HepG2 (cell line): Measurements from ENCODE around the gene ROMO1. TPM values are rescaled to one million over a fixed set of nuclear protein-coding genes. Genes with fewer than 3 reads are reported as not detected.

ENCODE experiments used
- DPF2 ChIP-seq: sonication (generic); formaldehyde crosslinking; IDR thresholded peaks from 2 replicates; pipeline ENCODE4 v1.4.0; 2020; ENCODE audit warnings: mild to moderate bottlenecking, low read depth, missing genetic modification reagents, borderline replicate concordance
- FOXA3 ChIP-seq: IDR thresholded peaks from 2 replicates; pipeline ENCODE4 v1.6.1; 2016; ENCODE audit warnings: missing genetic modification reagents, missing compliant biosample characterization
- IRF2 ChIP-seq: IDR thresholded peaks from 2 replicates; pipeline ENCODE4 v1.6.1; 2018; ENCODE audit warnings: missing genetic modification reagents, missing compliant biosample characterization
- KDM1A ChIP-seq: IDR thresholded peaks from 2 replicates; pipeline ENCODE4 v1.6.1; 2016; ENCODE audit warnings: missing compliant biosample characterization
- MAFF ChIP-seq: IDR thresholded peaks from 2 replicates; pipeline ENCODE4 v1.6.1; 2011; ENCODE audit warnings: low read depth, low read length, improper control_type of control experiment
- MYC ChIP-seq: sonication (generic); formaldehyde crosslinking; IDR thresholded peaks from 2 replicates; pipeline ENCODE4 v1.9.0; 2021; ENCODE audit warnings: missing genetic modification reagents, borderline replicate concordance
- NFE2L1 ChIP-seq: sonication (generic); formaldehyde crosslinking; IDR thresholded peaks from 2 replicates; pipeline ENCODE4 v1.4.0; 2020; ENCODE audit warnings: missing genetic modification reagents, mild to moderate bottlenecking, borderline replicate concordance
- NFKB2 ChIP-seq: sonication (generic); formaldehyde crosslinking; IDR thresholded peaks from 2 replicates; pipeline ENCODE4 v1.4.0; 2020; ENCODE audit warnings: missing genetic modification reagents, borderline replicate concordance
- PAF1 ChIP-seq: IDR thresholded peaks from 2 replicates; pipeline ENCODE4 v1.6.1; 2016; ENCODE audit warnings: missing genetic modification reagents, missing compliant biosample characterization
- RBFOX2 ChIP-seq: fragments of 200-400 bp; formaldehyde crosslinking; IDR thresholded peaks from 2 replicates; pipeline ENCODE4 v1.6.1; 2017; ENCODE audit warnings: low read depth, mild to moderate bottlenecking, low read length
- SAP130 ChIP-seq: IDR thresholded peaks from 2 replicates; pipeline ENCODE4 v1.6.1; 2016; ENCODE audit warnings: low read depth
- SMARCC2 ChIP-seq: fragments of 450-650 bp; IDR thresholded peaks from 2 replicates; pipeline ENCODE4 v1.6.1; 2017; ENCODE audit warnings: antibody characterized with exemption, mild to moderate bottlenecking
- SNRNP70 ChIP-seq: fragments of 200-400 bp; formaldehyde crosslinking; IDR thresholded peaks from 2 replicates; pipeline ENCODE4 v1.6.1; 2017; ENCODE audit warnings: mild to moderate bottlenecking, low read depth, low read length, moderate library complexity
- ZBTB21 ChIP-seq: sonication (generic); formaldehyde crosslinking; IDR thresholded peaks from 2 replicates; pipeline ENCODE4 v1.4.0; 2020; ENCODE audit warnings: missing genetic modification reagents
- ZBTB44 ChIP-seq: sonication (generic); formaldehyde crosslinking; IDR thresholded peaks from 2 replicates; pipeline ENCODE4 v1.4.0; 2020; ENCODE audit warnings: missing genetic modification reagents
- ZNF280B ChIP-seq: sonication (generic); formaldehyde crosslinking; IDR thresholded peaks from 2 replicates; pipeline ENCODE4 v1.5.0; 2020; ENCODE audit warnings: missing genetic modification reagents, mild to moderate bottlenecking, borderline replicate concordance
- ZNF33A ChIP-seq: sonication (generic); formaldehyde crosslinking; IDR thresholded peaks from 2 replicates; pipeline ENCODE4 v1.5.1; 2020; ENCODE audit warnings: missing genetic modification reagents, mild to moderate bottlenecking, moderate library complexity, borderline replicate concordance
- ZNF552 ChIP-seq: sonication (generic); formaldehyde crosslinking; IDR thresholded peaks from 2 replicates; pipeline ENCODE4 v1.9.0; 2022; ENCODE audit warnings: missing genetic modification reagents, mild to moderate bottlenecking, borderline replicate concordance
- ZNF747 ChIP-seq: sonication (generic); formaldehyde crosslinking; IDR thresholded peaks from 2 replicates; pipeline ENCODE4 v1.8.1; 2023; ENCODE audit warnings: missing genetic modification reagents, mild to moderate bottlenecking, borderline replicate concordance
- ZNF772 ChIP-seq: sonication (generic); formaldehyde crosslinking; IDR thresholded peaks from 2 replicates; pipeline ENCODE4 v1.5.0; 2020; ENCODE audit warnings: mild to moderate bottlenecking, missing genetic modification reagents
- polyA plus RNA-seq, 8 experiments: library from polyadenylated mRNA; depleted of rRNA in 3 of 8; stranded (reverse) in 7 of 8; unstranded in 1 of 8; fragments of >200 nt; fragmentation: Illumina TruSeq in 4 of 8; extraction: Trizol in 4 of 8; gene quantifications; 2 replicates each; pipeline versions ENCODE4 v1.2.1 to v1.2.3, GENCODE V29; 2011 to 2016; ENCODE audit warnings: low read depth in 4 of 8, missing spikeins in 1 of 8, mixed read lengths in 1 of 8; ENCODE audit not compliant: insufficient read depth in 1 of 8
- total RNA-seq, 5 experiments: library from RNA; depleted of rRNA; stranded (reverse); fragments of >200 nt; fragmentation: Illumina TruSeq; extraction: Trizol; gene quantifications; 2 replicates each; pipeline ENCODE4 v1.2.3, GENCODE V29; 2016; ENCODE audit warnings: low read depth in 1 of 5
- TF ChIP-seq, protein P1 (sequence below): IDR thresholded peaks from 2 replicates; pipeline ENCODE4 v1.6.1; 2016; ENCODE audit warnings: low read depth
- TF ChIP-seq, protein P2 (sequence below): sonication (generic); formaldehyde crosslinking; IDR thresholded peaks from 2 replicates; pipeline ENCODE4 v1.9.0; 2022; ENCODE audit warnings: low read depth, missing genetic modification reagents

The ROMO1 gene
- total and polyA plus RNA-seq, 2 of the 13 experiments (the other 11 are each of a cell fraction or from before 2014, with no cell fraction given) = 636 to 755 TPM

DNA sequence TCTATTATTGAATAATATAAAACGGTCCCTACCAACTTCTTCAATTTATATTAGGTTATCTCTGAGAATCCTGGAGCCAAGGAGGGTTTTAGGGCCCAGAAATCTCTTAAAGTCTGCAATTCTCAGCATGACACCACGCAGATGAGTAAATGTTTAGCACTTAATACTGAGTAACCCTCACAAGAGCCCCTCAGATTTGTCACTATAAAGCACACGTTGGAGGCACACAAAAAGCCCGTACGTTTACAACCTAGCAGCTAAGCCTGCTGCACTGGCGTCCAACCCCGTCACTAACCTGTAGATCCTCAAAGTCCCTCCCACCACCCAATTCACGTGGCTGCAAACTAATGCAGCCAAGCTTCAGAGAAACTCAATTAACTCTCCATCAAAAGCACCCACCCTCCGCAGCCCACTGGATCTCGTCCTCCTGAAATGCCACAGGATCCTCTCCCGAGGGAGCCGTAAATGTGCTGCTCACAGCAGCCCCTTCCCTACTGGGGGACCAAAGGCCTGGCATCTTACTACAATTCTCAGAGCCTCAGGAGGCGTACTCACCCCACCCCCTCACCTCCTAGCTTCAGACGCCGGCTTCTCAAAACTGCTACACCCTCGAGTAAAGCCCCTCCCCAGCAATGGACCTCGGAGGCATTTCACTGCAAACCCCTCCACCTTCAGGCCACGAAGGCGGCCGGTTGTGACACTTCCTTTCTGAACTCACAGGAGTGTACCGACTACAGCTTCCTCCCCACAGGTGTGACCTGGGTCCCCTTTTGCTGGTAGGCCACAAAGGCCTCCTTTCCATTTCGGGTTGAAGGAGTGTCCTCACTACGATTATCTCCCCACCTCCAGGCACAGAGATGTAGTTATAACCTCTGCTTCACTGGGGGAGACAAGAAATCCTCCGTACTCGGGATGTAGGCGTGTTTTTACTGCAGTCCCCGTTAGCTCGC, 35.4 kb upstream of the ROMO1 start (continued):
- no peak for TF ChIP-seq MAFF
- no peak for TF ChIP-seq SNRNP70
- TF ChIP-seq NFE2L1 (CRISPR knock-in tag) = no peak
- TF ChIP-seq SMARCC2 = no peak
- TF ChIP-seq ZNF552 (CRISPR knock-in tag) = no peak
- no peak; the same call in 1 of the 2 replicates for TF ChIP-seq ZNF747 (CRISPR knock-in tag)
- TF ChIP-seq ZBTB44 = no peak; the same call in 1 of the 2 replicates
- TF ChIP-seq DPF2 (CRISPR knock-in tag) = no peak
- no peak; the same call in 1 of the 2 replicates for TF ChIP-seq ZNF280B (CRISPR knock-in tag)
- TF ChIP-seq SAP130 (CRISPR knock-in tag) = peak; percentile 81
- TF ChIP-seq ZNF33A (CRISPR knock-in tag) = no peak
- no peak for TF ChIP-seq RBFOX2
- no peak; the same call in 1 of the 2 replicates for TF ChIP-seq NFKB2
- TF ChIP-seq IRF2 = no peak
- TF ChIP-seq FOXA3 = 0 out of 2 replicates have a peak, but pooled peaks have one; percentile 1
- no peak for TF ChIP-seq KDM1A
- TF ChIP-seq ZBTB21 = no peak; the same call in 1 of the 2 replicates
- no peak for TF ChIP-seq MYC (CRISPR knock-in tag)
- peak; percentile 19; the same call in 1 of the 2 replicates for TF ChIP-seq ZNF772
- TF ChIP-seq PAF1 (CRISPR knock-in tag) = no peak
- TF ChIP-seq, protein P1, sequence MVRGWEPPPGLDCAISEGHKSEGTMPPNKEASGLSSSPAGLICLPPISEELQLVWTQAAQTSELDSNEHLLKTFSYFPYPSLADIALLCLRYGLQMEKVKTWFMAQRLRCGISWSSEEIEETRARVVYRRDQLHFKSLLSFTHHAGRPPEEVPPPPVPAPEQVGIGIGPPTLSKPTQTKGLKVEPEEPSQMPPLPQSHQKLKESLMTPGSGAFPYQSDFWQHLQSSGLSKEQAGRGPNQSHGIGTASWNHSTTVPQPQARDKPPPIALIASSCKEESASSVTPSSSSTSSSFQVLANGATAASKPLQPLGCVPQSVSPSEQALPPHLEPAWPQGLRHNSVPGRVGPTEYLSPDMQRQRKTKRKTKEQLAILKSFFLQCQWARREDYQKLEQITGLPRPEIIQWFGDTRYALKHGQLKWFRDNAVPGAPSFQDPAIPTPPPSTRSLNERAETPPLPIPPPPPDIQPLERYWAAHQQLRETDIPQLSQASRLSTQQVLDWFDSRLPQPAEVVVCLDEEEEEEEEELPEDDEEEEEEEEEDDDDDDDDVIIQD (CRISPR knock-in tag) = no peak
- TF ChIP-seq, protein P2, sequence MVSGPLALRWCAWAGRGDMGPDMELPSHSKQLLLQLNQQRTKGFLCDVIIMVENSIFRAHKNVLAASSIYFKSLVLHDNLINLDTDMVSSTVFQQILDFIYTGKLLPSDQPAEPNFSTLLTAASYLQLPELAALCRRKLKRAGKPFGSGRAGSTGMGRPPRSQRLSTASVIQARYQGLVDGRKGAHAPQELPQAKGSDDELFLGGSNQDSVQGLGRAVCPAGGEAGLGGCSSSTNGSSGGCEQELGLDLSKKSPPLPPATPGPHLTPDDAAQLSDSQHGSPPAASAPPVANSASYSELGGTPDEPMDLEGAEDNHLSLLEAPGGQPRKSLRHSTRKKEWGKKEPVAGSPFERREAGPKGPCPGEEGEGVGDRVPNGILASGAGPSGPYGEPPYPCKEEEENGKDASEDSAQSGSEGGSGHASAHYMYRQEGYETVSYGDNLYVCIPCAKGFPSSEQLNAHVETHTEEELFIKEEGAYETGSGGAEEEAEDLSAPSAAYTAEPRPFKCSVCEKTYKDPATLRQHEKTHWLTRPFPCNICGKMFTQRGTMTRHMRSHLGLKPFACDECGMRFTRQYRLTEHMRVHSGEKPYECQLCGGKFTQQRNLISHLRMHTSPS (CRISPR knock-in tag) = no peak
